K562 (cell line): ENCODE results near the gene KLHL22. TPM values are rescaled to one million over a fixed set of nuclear protein-coding genes. Genes with fewer than 3 reads are reported as not detected.

Source experiments
- CC2D1A ChIP-seq: fragments of 450-650 bp; IDR thresholded peaks from 2 replicates; pipeline ENCODE4 v1.6.1; 2017; ENCODE audit warnings: mild to moderate bottlenecking
- FOXK1 ChIP-seq: sonication (generic); formaldehyde crosslinking; IDR thresholded peaks from 2 replicates; pipeline ENCODE4 v1.8.0; 2022; ENCODE audit warnings: missing genetic modification reagents, mild to moderate bottlenecking, borderline replicate concordance
- HDAC8 ChIP-seq: fragments of 450-650 bp; IDR thresholded peaks from 2 replicates; pipeline ENCODE4 v1.6.1; 2016; ENCODE audit warnings: mild to moderate bottlenecking, missing genetic modification characterization, moderate library complexity, missing compliant biosample characterization
- NEUROD1 ChIP-seq: fragments of 150-350 bp; IDR thresholded peaks from 2 replicates; pipeline ENCODE4 v1.6.1; 2014; ENCODE audit warnings: borderline replicate concordance, low read length, low read depth; ENCODE audit not compliant: partially characterized antibody
- NFXL1 ChIP-seq: fragments of 450-650 bp; formaldehyde crosslinking; IDR thresholded peaks from 2 replicates; pipeline ENCODE4 v1.4.0; 2021; ENCODE audit warnings: mild to moderate bottlenecking
- PHB ChIP-seq: fragments of 250-450 bp; sonication (Bioruptor Pico); IDR thresholded peaks from 2 replicates; pipeline ENCODE4 v1.5.0; 2021
- RBBP5 ChIP-seq: fragments of 200-600 bp; sonication (generic); IDR thresholded peaks from 2 replicates; pipeline ENCODE4 v1.6.1; 2012; ENCODE audit warnings: borderline replicate concordance, mild to moderate bottlenecking, low read length, control low read depth, inconsistent platforms; ENCODE audit not compliant: insufficient read depth, poor library complexity, severe bottlenecking
- SREBF1 ChIP-seq: fragments of 150-350 bp; IDR thresholded peaks from 2 replicates; pipeline ENCODE4 v1.6.1; 2014; ENCODE audit warnings: antibody characterized with exemption, low read depth, low read length, borderline replicate concordance
- polyA plus RNA-seq, 8 experiments: library from polyadenylated mRNA; depleted of rRNA in 4 of 8; stranded (reverse) in 5 of 8; unstranded in 3 of 8; fragments of >200 nt; fragmentation: Nextera tagmentation in 2 of 8; fragmentation: Illumina TruSeq in 1 of 8; extraction: Ambion mirVana in 2 of 8; extraction: Trizol in 1 of 8; gene quantifications; 2 replicates each; pipeline versions ENCODE4 v1.2.1 to v1.2.3, GENCODE V29; 2011 to 2014; ENCODE audit warnings: inconsistent platforms in 1 of 8, missing spikeins in 1 of 8
- total RNA-seq, 7 experiments: library from RNA; depleted of rRNA in 6 of 7; stranded (reverse); fragments of >200 nt in 6 of 7; fragmentation: Illumina TruSeq in 2 of 7; extraction: Trizol in 2 of 7; gene quantifications; 2 replicates each; pipeline versions ENCODE4 v1.2.1 to v1.2.3, GENCODE V29; 2011 to 2021; ENCODE audit warnings: low replicate concordance in 1 of 7
- TF ChIP-seq, protein P1 (sequence below): fragments of 250-450 bp; sonication (Bioruptor Pico); IDR thresholded peaks from 2 replicates; pipeline ENCODE4 v1.8.0; 2021; ENCODE audit warnings: borderline replicate concordance, mild to moderate bottlenecking, moderate library complexity; ENCODE audit not compliant: poor library complexity, severe bottlenecking
- TF ChIP-seq, protein P2 (sequence below): fragments of 450-650 bp; IDR thresholded peaks from 2 replicates; pipeline ENCODE4 v1.6.1; 2014; ENCODE audit warnings: low read depth, mild to moderate bottlenecking, moderate library complexity, borderline replicate concordance
- TF ChIP-seq, protein P3 (sequence below): fragments of 250-450 bp; sonication (Bioruptor Pico); IDR thresholded peaks from 2 replicates; pipeline ENCODE4 v1.5.0; 2020; ENCODE audit warnings: mild to moderate bottlenecking, borderline replicate concordance
- TF ChIP-seq, protein P4 (sequence below): sonication (generic); formaldehyde crosslinking; IDR thresholded peaks from 2 replicates; pipeline ENCODE4 v1.8.0; 2023; ENCODE audit warnings: missing genetic modification reagents, mild to moderate bottlenecking, borderline replicate concordance
- TF ChIP-seq, protein P5 (sequence below): sonication (generic); formaldehyde crosslinking; IDR thresholded peaks from 2 replicates; pipeline ENCODE4 v1.8.1; 2023; ENCODE audit warnings: mild to moderate bottlenecking, missing genetic modification reagents

The KLHL22 gene
- total and polyA plus RNA-seq, 9 of the 15 experiments (the other 6 are each of a cell fraction or from before 2014, with no cell fraction given): 1.3 to 25.6 (median 15.2) TPM

DNA sequence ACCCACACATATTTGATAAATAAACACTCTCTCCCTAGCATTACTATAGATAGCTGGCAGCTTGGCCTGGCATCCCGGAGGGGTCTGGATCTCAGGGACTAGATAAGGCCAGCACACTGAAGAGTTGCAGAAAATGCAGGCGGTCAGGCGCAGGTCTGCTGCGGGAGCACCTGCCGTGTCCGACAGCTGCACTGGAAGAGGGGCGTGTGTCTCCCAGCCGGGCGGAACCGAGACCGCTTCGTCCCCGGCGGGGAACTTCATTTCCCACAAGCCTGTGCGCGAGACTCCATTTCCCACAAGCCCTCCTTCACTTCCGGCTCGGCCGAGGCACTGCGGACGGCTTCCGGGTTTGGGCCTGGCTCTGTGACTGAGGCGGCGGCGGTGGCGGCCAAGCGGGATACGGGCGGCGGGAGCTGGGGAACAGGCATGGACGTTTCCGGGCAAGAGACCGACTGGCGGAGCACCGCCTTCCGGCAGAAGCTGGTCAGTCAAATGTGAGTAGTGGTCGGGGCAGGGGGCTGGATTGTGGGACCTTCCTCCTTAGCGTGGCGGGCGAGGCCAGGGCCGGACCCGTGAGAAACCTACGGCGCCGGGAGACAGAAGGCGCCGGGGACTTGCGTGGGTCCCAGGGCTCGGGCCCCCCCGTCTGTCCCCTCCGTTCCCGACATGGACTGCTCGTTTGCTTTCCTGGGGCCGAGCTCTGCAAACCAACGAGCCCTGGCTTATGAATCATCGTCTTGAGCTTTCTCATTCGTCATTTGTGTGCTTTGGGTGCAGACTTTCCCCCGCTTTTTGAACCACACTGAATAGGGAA, 11.9 kb upstream of the KLHL22 start, which contains the start of gene MED15 (continued):
- TF ChIP-seq NFXL1 (CRISPR knock-in tag): no peak
- TF ChIP-seq, protein P1, sequence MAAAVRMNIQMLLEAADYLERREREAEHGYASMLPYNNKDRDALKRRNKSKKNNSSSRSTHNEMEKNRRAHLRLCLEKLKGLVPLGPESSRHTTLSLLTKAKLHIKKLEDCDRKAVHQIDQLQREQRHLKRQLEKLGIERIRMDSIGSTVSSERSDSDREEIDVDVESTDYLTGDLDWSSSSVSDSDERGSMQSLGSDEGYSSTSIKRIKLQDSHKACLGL (CRISPR knock-in tag): peak; percentile 76
- TF ChIP-seq, protein P2, sequence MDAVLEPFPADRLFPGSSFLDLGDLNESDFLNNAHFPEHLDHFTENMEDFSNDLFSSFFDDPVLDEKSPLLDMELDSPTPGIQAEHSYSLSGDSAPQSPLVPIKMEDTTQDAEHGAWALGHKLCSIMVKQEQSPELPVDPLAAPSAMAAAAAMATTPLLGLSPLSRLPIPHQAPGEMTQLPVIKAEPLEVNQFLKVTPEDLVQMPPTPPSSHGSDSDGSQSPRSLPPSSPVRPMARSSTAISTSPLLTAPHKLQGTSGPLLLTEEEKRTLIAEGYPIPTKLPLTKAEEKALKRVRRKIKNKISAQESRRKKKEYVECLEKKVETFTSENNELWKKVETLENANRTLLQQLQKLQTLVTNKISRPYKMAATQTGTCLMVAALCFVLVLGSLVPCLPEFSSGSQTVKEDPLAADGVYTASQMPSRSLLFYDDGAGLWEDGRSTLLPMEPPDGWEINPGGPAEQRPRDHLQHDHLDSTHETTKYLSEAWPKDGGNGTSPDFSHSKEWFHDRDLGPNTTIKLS: no peak
- TF ChIP-seq CC2D1A: no peak
- TF ChIP-seq, protein P3, sequence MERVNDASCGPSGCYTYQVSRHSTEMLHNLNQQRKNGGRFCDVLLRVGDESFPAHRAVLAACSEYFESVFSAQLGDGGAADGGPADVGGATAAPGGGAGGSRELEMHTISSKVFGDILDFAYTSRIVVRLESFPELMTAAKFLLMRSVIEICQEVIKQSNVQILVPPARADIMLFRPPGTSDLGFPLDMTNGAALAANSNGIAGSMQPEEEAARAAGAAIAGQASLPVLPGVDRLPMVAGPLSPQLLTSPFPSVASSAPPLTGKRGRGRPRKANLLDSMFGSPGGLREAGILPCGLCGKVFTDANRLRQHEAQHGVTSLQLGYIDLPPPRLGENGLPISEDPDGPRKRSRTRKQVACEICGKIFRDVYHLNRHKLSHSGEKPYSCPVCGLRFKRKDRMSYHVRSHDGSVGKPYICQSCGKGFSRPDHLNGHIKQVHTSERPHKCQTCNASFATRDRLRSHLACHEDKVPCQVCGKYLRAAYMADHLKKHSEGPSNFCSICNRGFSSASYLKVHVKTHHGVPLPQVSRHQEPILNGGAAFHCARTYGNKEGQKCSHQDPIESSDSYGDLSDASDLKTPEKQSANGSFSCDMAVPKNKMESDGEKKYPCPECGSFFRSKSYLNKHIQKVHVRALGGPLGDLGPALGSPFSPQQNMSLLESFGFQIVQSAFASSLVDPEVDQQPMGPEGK (CRISPR knock-in tag): no peak
- TF ChIP-seq, protein P4, sequence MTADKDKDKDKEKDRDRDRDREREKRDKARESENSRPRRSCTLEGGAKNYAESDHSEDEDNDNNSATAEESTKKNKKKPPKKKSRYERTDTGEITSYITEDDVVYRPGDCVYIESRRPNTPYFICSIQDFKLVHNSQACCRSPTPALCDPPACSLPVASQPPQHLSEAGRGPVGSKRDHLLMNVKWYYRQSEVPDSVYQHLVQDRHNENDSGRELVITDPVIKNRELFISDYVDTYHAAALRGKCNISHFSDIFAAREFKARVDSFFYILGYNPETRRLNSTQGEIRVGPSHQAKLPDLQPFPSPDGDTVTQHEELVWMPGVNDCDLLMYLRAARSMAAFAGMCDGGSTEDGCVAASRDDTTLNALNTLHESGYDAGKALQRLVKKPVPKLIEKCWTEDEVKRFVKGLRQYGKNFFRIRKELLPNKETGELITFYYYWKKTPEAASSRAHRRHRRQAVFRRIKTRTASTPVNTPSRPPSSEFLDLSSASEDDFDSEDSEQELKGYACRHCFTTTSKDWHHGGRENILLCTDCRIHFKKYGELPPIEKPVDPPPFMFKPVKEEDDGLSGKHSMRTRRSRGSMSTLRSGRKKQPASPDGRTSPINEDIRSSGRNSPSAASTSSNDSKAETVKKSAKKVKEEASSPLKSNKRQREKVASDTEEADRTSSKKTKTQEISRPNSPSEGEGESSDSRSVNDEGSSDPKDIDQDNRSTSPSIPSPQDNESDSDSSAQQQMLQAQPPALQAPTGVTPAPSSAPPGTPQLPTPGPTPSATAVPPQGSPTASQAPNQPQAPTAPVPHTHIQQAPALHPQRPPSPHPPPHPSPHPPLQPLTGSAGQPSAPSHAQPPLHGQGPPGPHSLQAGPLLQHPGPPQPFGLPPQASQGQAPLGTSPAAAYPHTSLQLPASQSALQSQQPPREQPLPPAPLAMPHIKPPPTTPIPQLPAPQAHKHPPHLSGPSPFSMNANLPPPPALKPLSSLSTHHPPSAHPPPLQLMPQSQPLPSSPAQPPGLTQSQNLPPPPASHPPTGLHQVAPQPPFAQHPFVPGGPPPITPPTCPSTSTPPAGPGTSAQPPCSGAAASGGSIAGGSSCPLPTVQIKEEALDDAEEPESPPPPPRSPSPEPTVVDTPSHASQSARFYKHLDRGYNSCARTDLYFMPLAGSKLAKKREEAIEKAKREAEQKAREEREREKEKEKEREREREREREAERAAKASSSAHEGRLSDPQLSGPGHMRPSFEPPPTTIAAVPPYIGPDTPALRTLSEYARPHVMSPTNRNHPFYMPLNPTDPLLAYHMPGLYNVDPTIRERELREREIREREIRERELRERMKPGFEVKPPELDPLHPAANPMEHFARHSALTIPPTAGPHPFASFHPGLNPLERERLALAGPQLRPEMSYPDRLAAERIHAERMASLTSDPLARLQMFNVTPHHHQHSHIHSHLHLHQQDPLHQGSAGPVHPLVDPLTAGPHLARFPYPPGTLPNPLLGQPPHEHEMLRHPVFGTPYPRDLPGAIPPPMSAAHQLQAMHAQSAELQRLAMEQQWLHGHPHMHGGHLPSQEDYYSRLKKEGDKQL: no peak
- no peak for TF ChIP-seq PHB (CRISPR knock-in tag)
- peak; percentile 88 for TF ChIP-seq HDAC8 (tag)
- peak; percentile 100 for TF ChIP-seq RBBP5
- TF ChIP-seq SREBF1: peak; percentile 95
- TF ChIP-seq, protein P5, sequence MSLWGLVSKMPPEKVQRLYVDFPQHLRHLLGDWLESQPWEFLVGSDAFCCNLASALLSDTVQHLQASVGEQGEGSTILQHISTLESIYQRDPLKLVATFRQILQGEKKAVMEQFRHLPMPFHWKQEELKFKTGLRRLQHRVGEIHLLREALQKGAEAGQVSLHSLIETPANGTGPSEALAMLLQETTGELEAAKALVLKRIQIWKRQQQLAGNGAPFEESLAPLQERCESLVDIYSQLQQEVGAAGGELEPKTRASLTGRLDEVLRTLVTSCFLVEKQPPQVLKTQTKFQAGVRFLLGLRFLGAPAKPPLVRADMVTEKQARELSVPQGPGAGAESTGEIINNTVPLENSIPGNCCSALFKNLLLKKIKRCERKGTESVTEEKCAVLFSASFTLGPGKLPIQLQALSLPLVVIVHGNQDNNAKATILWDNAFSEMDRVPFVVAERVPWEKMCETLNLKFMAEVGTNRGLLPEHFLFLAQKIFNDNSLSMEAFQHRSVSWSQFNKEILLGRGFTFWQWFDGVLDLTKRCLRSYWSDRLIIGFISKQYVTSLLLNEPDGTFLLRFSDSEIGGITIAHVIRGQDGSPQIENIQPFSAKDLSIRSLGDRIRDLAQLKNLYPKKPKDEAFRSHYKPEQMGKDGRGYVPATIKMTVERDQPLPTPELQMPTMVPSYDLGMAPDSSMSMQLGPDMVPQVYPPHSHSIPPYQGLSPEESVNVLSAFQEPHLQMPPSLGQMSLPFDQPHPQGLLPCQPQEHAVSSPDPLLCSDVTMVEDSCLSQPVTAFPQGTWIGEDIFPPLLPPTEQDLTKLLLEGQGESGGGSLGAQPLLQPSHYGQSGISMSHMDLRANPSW: peak; percentile 100
- TF ChIP-seq NEUROD1: peak; percentile 92
- TF ChIP-seq FOXK1 (CRISPR knock-in tag): peak; percentile 99
